Mesenteric fat pad (tissue), 1 donor: ENCODE results near the gene CTNNBL1. TPM values are rescaled to one million over a fixed set of nuclear protein-coding genes. Genes with fewer than 3 reads are reported as not detected.
"Not testable (repeated sequence)": the region's sequence is repeated elsewhere in the genome, so short reads cannot be mapped to it uniquely, and the experiment has no call there.

ENCODE experiments used
- DNase-seq: peaks from one replicate; pipeline ENCODE4 v3.0.0-alpha.2; 2020; ENCODE audit warnings: low spot score
- total RNA-seq: library from RNA; stranded (reverse); fragmentation: NEBNext Ultra II Directional; extraction: Animal tissue kit (Norgen Biotek cat#: 25700); gene quantifications from one replicate; pipeline ENCODE4 v1.2.1, GENCODE V29; 2021
- donor health status: DM: yes; HTN: yes; CAD: no.

The CTNNBL1 gene
- total RNA-seq, 1 donor from 2014 or later = 51.8 TPM

- DNase-seq = no peak
These were observed 15.6 kb upstream of the CTNNBL1 start for GRCh38 chr20:37677969-37678861.

- not testable (repeated sequence) for DNase-seq
These were observed 14.1 kb upstream of the CTNNBL1 start for GRCh38 chr20:37679751-37680150.

DNA sequence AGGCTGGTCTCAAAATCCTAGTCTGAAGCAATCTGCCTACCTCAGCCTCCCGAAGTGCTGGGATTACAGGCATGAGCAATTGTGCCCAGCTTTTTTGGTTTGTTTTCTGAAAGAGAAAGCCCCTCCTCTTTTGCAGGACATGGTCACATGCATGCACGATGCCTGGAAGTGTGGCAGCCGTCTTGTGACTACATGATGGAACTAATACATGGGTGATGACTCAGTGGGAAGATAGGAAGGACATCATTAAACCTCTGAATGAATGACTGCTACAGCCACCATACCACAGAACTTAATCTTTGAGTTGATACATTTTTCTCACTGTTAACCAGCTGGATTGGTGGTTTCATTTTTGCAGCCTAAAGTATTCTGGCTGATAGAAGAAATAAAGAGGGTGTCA lies 13.4 kb upstream of the CTNNBL1 start:
- DNase-seq = no peak

GRCh38 chr20:37681384-37682112 lies 12.3 kb upstream of the CTNNBL1 start:
- no peak for DNase-seq

- DNase-seq = not testable (repeated sequence)
These were observed 10.7 kb upstream of the CTNNBL1 start for GRCh38 chr20:37683146-37683545.

DNA sequence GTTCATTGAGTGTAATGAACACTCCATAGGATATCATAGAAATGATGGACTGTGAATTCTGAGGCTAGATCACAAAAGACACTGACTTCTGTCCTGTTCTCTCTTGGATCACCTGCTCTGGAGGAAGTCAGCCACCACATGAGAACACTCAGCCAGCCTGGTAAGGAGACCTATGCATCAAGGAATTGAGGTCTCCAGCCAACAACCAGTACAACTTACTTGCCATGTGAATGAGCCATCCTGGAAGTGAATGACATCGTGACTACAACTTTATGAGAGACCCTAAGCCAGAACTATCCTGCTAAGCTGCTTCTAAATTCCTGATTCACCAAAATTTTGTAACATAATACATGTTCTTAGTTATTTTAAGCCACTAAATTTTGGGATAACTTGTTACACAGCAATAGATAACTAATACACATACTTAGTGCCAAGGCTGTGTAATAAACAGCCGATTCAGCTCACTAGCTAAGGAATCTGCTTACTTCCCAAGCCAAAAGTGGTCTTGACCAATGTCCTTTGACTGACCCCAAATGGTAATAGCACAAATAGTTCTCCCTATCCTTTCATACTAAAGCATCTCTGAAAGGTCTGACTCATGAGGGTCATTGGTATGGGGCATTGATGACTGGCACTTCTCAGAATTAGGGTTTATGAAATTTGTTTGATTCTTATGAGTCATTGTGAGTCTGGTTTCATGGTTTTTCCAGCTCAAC lies 6.9 kb upstream of the CTNNBL1 start:
- no peak for DNase-seq

GRCh38 chr20:37687478-37687805 lies 6.4 kb upstream of the CTNNBL1 start:
- DNase-seq = no peak

DNA sequence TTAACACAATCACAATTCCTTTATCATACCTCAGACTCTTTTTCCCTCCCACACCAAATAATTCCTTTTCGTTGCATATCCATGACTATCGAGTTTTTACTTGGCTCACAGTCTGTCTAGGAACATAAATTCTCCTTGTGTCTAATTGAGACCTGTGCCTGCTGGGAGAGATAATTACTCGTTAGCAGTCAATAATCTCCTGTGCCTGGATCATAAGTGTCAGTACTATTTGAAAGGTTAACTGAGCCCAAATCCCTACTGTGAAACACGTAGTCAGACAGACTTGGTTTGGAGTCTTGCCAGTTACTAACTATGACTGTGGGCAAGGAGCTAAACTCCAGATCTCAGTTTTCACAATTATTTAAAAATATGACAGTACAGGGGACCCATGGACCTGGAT lies 5.7 kb upstream of the CTNNBL1 start:
- no peak for DNase-seq

DNA sequence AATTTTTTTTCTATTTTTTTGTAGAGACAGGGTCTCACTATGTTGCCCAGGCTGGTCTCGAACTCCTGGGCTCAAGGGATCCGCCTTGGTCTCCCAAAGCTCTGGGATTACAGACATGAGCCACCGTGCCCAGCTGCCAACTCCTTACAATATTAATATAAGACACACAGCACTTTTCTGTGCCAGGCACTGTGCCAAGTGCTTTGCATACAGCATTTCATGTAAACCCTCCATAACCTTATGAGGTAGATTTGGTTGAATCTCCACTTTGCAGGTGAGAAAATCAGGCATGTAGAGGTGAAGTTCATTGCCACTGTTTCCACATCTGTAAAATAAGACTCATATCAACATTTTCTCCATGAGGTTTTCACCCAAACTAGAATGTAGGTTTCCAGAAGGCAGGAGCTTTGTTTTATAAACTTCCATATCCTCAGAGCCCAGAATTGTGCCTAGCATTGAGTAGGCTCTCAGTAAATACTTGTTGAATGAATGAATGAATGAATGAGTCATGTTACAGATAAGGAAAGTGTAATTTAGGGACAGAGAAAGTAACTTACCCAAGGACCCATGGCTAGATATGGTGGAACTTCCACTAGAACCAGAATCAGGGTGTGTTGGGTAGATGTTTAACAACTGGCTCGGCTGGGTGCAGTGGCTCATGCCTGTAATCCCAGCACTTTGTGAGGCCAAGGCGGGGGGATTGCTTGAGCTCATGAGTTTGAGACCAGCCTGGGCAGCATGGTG lies 3.0 kb upstream of the CTNNBL1 start:
- DNase-seq = no peak

DNA sequence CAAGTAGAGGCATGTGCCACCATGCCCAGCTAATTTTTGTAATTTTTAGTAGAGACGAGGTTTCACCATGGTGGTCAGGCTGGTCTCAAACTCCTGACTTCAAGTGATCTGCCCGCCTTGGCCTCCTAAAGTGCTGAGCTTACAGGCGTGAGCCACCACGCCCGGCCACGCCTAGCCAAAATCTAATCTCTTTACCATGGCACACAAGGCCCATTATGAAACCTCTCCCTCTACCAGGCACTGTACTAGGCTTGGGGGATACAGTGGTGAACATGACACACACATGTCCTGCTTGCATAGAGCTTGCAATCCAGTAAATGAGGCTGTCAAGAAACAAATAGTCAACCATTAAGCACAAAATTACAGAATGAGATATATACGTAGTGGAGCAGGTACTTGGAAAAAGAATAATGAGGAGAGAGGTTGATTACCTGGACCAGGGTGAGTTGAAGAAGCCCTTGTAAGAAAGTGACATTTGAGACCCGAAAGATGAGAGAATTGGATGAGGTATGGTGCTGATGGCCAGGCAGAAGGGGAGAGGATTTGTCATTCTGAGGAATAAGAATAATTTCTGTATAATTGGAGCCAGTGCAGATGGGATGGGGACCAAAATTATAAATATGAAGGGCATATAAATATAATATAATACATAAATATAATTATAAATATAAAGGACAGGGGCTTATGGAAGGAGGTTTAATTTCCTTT lies 1.2 kb upstream of the CTNNBL1 start:
- no peak for DNase-seq

DNA sequence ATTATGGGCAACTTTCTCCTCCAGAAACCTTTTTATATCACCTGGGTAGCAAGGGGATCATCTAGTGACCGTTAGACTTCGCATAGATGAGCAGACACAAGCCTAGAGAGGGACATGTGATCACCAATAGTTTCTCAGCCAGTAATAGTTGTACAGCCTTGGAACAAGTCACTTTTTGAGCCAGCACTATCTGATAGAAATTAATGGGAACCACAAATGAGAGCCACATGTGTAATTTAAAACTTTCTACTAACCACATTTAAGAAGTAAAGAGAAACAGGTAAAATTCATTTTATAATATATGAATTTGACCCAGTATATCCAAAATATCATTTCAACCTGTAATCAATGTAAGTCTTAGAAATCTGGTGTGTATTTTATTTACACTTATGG lies 592 bp upstream of the CTNNBL1 start:
- no peak for DNase-seq

- DNase-seq = no peak
These were observed 2.0 kb downstream of the CTNNBL1 start for GRCh38 chr20:37695684-37696342.

GRCh38 chr20:37697314-37697713 lies 3.5 kb downstream of the CTNNBL1 start:
- DNase-seq = no peak

- no peak for DNase-seq
These were observed 5.4 kb downstream of the CTNNBL1 start for GRCh38 chr20:37699202-37699601.

- DNase-seq = no peak
These were observed 6.5 kb downstream of the CTNNBL1 start for GRCh38 chr20:37700301-37700700.

DNA sequence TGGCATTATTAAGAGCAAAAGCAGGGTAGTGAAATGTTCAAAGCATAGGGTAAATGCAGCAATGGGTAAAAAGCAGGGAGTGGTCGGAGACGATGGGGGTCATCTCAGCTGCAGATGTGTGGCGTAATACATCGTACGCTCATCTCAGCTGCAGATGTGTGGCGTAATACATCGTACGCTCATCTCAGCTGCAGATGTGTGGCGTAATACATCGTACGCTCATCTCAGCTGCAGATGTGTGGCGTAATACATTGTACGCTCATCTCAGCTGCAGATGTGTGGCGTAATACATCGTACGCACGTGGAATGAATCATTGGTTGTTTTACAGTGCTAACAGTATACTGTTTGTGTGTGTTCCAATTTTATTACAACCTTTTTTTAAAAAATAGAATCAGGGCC lies 7.8 kb downstream of the CTNNBL1 start:
- not testable (repeated sequence) for DNase-seq

DNA sequence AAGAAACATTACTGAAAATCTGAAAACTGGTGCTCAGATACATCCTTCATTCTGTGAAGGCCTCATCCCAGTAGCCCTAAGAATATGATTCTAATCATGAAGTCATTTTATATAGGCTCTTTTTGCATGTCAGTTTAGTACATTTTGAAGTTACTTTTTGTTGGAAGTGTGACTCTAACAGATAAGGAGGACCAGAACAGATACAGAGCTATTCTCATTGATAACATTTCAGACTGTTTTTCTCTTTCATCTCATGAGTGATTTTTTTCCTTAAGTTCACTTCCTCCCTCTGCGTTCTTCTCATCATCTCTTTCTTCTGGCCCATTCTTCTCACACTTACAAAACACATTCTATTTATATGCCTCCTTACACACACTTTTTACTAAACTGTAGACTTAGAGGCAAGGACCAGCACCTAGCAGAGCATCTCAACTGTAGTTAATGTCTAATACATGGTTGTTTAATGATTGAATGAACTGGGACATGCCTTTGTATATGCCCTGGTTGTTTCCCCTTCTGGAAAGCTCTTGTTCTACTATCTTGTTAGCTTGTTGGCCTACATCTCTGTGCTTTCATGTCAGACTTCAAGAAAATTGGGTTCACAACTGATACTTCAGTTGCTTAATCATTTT lies 8.7 kb downstream of the CTNNBL1 start:
- no peak for DNase-seq

DNA sequence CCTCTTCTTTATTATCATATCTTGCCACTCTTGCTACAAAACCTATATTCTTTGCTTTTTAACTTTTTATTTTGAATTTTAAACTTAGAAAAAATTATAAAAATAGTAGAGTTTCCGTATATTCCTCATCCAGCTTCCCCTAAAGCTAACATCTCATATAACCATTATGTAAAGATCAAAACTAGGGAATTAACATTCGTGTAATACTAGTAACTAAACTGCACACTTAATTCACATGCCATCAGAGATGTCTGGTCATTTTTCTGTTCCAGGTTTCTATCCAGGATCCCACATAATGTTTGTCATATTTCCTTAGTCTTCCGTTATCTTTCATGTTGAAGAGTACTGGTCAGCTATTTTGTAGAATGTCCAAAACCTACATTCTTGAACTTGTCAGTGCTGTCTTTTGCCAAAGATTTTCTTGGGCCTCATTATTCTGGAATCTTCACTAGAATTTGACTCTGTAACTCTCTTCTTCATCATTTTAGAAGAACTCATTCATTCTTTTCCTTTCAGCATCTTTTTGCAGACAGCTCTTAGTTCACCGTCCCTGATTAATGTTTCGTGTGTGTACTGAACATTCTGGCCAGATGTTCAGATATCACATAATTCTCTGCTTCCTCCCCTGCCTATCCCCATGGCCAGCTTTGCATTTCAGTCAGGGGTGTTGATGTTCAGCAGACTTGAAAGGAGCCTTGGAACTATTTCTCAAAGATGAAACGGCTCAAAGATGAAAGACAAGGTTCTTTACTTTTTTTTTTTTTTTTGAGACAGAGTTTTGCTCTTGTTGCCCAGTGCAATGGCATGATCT lies 9.4 kb downstream of the CTNNBL1 start:
- no peak for DNase-seq

GRCh38 chr20:37704955-37705354 lies 11.1 kb downstream of the CTNNBL1 start:
- no peak for DNase-seq
